Measurements from ENCODE around the gene WIPF3. TPM values are rescaled to one million over a fixed set of nuclear protein-coding genes. Genes with fewer than 3 reads are reported as not detected.

WIPF3 gene
- total and polyA plus RNA-seq, 10 of the 15 experiments (the other 5 are each of a cell fraction or from before 2014, with no cell fraction given) = 0.03 to 0.05 TPM; not detected in 8

DNA sequence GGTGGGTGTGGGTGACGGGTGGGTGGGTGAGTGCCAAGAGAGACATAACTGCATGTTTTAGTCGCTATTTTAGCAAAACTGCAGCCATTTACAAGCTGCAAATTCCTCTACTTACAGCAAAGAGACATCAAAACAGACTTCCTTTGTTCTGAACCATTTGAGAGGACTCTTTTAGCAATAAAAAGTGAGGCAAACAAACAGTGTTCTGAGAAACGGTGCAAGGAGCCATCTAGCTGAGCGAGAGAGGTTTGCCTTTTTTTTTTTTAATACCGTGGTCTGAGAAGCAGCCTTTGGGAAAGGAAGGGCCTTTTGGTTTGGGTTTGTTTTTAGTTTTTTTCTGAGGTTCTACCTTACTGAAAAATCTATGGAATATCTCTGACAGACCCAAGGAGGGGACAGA, 120.4 kb downstream of the WIPF3 start:
- FAIRE-seq = no peak
- in situ Hi-C loops (cut with MboI) = no loop called here

More for the DNA sequence above, 120.4 kb downstream of the WIPF3 start:
- Histone ChIP-seq H3K27ac (ENCODE audit: control insufficient read depth, insufficient read depth) (no peak overlapping the region), H3K9me3 (replicated peaks; ENCODE audit: control insufficient read depth, insufficient read depth, low read length) (no peaks in the 10 kb centered on the region), H3K79me2 (ENCODE audit: control insufficient read depth, insufficient read depth, low read length) (no peaks in the 10 kb centered on the region), H3K4me1 (ENCODE audit: control insufficient read depth, insufficient read depth, low read length) (no peaks in the 10 kb centered on the region), H3K9ac (ENCODE audit: control insufficient read depth, insufficient read depth, low read length) (no peak overlapping the region), H4K20me1 (ENCODE audit: control insufficient read depth, insufficient read depth) (no peaks in the 10 kb centered on the region; the same call in 1 of the 2 replicates), H2AFZ (ENCODE audit: control insufficient read depth, low read depth, low read length) (no peak overlapping the region), H3K27me3 (replicated peaks in 1 of 2; ENCODE audit: control insufficient read depth in 2 of 2, insufficient read depth in 2 of 2, low read length in 1 of 2) (no peaks in the 10 kb centered on the region), H3K4me2 (ENCODE audit: control insufficient read depth, insufficient read depth) (no peak overlapping the region), H3K4me3 (no peak overlapping the region), H3K36me3 (ENCODE audit: control insufficient read depth in 2 of 2, insufficient read depth in 2 of 2, low read length in 1 of 2) (peaks cover 4 to 6% of the 10 kb centered on the region in 2 experiments; a peak in 3 of 4 replicates)
- BruUV-seq (replicated peaks) = no TSS peak
- DNase-seq (ENCODE audit: low read depth, low spot score) = no peak
- no peak for ATAC-seq
- TF ChIP-seq ESRRA (IDR thresholded peaks at IDR 0.05; ENCODE audit: low read length) (no peak), NFYA (IDR thresholded peaks at IDR 0.05; ENCODE audit: borderline replicate concordance, low read depth, low read length) (no peak), EED (IDR thresholded peaks at IDR 0.05; ENCODE audit: low read depth) (no peak), RCOR1 (conservative IDR thresholded peaks at IDR 0.05; ENCODE audit: low read depth, low read length) (no peak), FOS (IDR thresholded peaks at IDR 0.05; ENCODE audit: borderline replicate concordance, extremely low read depth, insufficient read length) (no peak), CHD4 (IDR thresholded peaks at IDR 0.05) (no peak), FOXM1 (IDR thresholded peaks at IDR 0.05; ENCODE audit: low read depth, low read length) (no peak), IRF4 (IDR thresholded peaks at IDR 0.05; ENCODE audit: low read depth, low read length) (no peak), BRCA1 (IDR thresholded peaks at IDR 0.05; ENCODE audit: low read depth, low read length) (no peak), ZNF217 (IDR thresholded peaks at IDR 0.05) (no peak), MTA3 (IDR thresholded peaks at IDR 0.05; ENCODE audit: borderline replicate concordance, low read length) (no peak), PAX5 (IDR thresholded peaks at IDR 0.05; ENCODE audit: borderline replicate concordance, low read depth, low read length) (no peak), SMAD1 (IDR thresholded peaks at IDR 0.05; ENCODE audit: low read depth, partially characterized antibody) (no peak), MEF2A (IDR thresholded peaks at IDR 0.05; ENCODE audit: insufficient read depth, low read depth, low read length) (no peak), CREB1 (IDR thresholded peaks at IDR 0.05; ENCODE audit: low read depth) (no peak)
- TF ChIP-seq, protein P1, sequence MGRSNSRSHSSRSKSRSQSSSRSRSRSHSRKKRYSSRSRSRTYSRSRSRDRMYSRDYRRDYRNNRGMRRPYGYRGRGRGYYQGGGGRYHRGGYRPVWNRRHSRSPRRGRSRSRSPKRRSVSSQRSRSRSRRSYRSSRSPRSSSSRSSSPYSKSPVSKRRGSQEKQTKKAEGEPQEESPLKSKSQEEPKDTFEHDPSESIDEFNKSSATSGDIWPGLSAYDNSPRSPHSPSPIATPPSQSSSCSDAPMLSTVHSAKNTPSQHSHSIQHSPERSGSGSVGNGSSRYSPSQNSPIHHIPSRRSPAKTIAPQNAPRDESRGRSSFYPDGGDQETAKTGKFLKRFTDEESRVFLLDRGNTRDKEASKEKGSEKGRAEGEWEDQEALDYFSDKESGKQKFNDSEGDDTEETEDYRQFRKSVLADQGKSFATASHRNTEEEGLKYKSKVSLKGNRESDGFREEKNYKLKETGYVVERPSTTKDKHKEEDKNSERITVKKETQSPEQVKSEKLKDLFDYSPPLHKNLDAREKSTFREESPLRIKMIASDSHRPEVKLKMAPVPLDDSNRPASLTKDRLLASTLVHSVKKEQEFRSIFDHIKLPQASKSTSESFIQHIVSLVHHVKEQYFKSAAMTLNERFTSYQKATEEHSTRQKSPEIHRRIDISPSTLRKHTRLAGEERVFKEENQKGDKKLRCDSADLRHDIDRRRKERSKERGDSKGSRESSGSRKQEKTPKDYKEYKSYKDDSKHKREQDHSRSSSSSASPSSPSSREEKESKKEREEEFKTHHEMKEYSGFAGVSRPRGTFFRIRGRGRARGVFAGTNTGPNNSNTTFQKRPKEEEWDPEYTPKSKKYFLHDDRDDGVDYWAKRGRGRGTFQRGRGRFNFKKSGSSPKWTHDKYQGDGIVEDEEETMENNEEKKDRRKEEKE (IDR thresholded peaks at IDR 0.05) = no peak
- TF ChIP-seq, protein P2, sequence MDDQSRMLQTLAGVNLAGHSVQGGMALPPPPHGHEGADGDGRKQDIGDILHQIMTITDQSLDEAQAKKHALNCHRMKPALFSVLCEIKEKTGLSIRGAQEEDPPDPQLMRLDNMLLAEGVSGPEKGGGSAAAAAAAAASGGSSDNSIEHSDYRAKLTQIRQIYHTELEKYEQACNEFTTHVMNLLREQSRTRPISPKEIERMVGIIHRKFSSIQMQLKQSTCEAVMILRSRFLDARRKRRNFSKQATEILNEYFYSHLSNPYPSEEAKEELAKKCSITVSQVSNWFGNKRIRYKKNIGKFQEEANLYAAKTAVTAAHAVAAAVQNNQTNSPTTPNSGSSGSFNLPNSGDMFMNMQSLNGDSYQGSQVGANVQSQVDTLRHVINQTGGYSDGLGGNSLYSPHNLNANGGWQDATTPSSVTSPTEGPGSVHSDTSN (IDR thresholded peaks at IDR 0.05; ENCODE audit: insufficient replicate concordance, low read depth, low read length) = no peak
- TF ChIP-seq, protein P3, sequence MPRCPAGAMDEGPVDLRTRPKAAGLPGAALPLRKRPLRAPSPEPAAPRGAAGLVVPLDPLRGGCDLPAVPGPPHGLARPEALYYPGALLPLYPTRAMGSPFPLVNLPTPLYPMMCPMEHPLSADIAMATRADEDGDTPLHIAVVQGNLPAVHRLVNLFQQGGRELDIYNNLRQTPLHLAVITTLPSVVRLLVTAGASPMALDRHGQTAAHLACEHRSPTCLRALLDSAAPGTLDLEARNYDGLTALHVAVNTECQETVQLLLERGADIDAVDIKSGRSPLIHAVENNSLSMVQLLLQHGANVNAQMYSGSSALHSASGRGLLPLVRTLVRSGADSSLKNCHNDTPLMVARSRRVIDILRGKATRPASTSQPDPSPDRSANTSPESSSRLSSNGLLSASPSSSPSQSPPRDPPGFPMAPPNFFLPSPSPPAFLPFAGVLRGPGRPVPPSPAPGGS (IDR thresholded peaks at IDR 0.05; ENCODE audit: borderline replicate concordance, insufficient read depth, low read depth, low read length, poor library complexity, severe bottlenecking) = no peak
- WGBS (ENCODE audit: insufficient coverage, insufficient replicate concordance, low lambda C conversion rate, missing lambda C conversion rate) = 100% methylated on average over 4 of the region's 5 CpGs
- SMC1A ChIA-PET (ENCODE audit: uncharacterized antibody, unreplicated experiment) = interaction anchor here (0.6 kb wide), 2 partner anchors 62 to 179 kb away, joined by 3 to 4 read pairs; no protein-coding TSS in a partner anchor
- CTCF ChIA-PET = interaction anchor here (4.2 kb wide), 1 partner anchor 136 kb away, joined by 23 read pairs; no protein-coding TSS in a partner anchor
- RAD21 ChIA-PET (ENCODE audit: unreplicated experiment) = interaction anchor here (1.0 kb wide), 1 partner anchor 32 kb away, joined by 3 read pairs; no protein-coding TSS in a partner anchor
- intact Hi-C loops (cut with micrococcal nuclease; ENCODE audit: unreplicated experiment) = loop anchor here (10.0 kb wide), 1 partner anchor 1002 kb away; no protein-coding TSS in a partner anchor
- POLR2A ChIA-PET = no interaction called here

Data from GM12878 (cell line).